WERI-Rb-1 (cell line): ENCODE measurements around the gene PLG.
"Not testable (repeated sequence)": the region's sequence is repeated elsewhere in the genome, so short reads cannot be mapped to it uniquely, and the experiment has no call there.

Source experiments
- DNase-seq: peaks from one replicate; pipeline ENCODE4 v3.0.0-alpha.2; 2020
- H3K27ac ChIP-seq: fragments of 250-450 bp; sonication (Bioruptor Pico); 2 replicates; pipeline ENCODE4 v1.5.1; 2020; ENCODE audit warnings: mild to moderate bottlenecking, moderate library complexity
- H3K27me3 ChIP-seq: fragments of 250-450 bp; sonication (Bioruptor Pico); 2 replicates; pipeline ENCODE4 v1.5.1; 2021; ENCODE audit warnings: mild to moderate bottlenecking, low read depth, moderate library complexity; ENCODE audit not compliant: insufficient read depth, severe bottlenecking
- H3K36me3 ChIP-seq: fragments of 250-450 bp; sonication (Bioruptor Pico); 2 replicates; pipeline ENCODE4 v1.5.1; 2020; ENCODE audit warnings: mild to moderate bottlenecking, moderate library complexity
- H3K4me3 ChIP-seq: 2 replicates; pipeline ENCODE4 v1.5.1; 2011; ENCODE audit warnings: low read depth, mild to moderate bottlenecking, control low read depth, low read length
- H3K9me3 ChIP-seq: fragments of 250-450 bp; sonication (Bioruptor Pico); 2 replicates; pipeline ENCODE4 v1.5.1; 2021; ENCODE audit warnings: mild to moderate bottlenecking, moderate library complexity; ENCODE audit not compliant: severe bottlenecking
- CTCF ChIP-seq: IDR thresholded peaks from 2 replicates; pipeline ENCODE4 v1.5.1; 2011; ENCODE audit warnings: low read depth, mild to moderate bottlenecking, control low read depth, inconsistent platforms, low read length

Gene PLG

GRCh38 chr6:160781298-160781697 lies 79.3 kb downstream of the PLG start:
- Histone ChIP-seq H3K4me3 (no peak overlapping the region), H3K9me3 (no peaks in the 10 kb centered on the region), H3K27ac (no peak overlapping the region), H3K36me3 (no peaks in the 10 kb centered on the region), H3K27me3 (peaks cover 2% of the 10 kb centered on the region)
- no peak for TF ChIP-seq CTCF
- DNase-seq, result no peak

- no peak overlapping the region for H3K27ac ChIP-seq
- H3K9me3 ChIP-seq, result no peaks in the 10 kb centered on the region
- no peaks in the 10 kb centered on the region for H3K36me3 ChIP-seq
- peaks cover 2% of the 10 kb centered on the region for H3K27me3 ChIP-seq
- no peak for DNase-seq
- no peak overlapping the region for H3K4me3 ChIP-seq
- no peak for TF ChIP-seq CTCF
These were observed 80.2 kb downstream of the PLG start for GRCh38 chr6:160782228-160782627.

- no peak for TF ChIP-seq CTCF
- no peak overlapping the region for H3K27ac ChIP-seq
- peaks cover 2% of the 10 kb centered on the region for H3K27me3 ChIP-seq
- no peaks in the 10 kb centered on the region for H3K36me3 ChIP-seq
- no peaks in the 10 kb centered on the region for H3K9me3 ChIP-seq
- DNase-seq, result no peak
- H3K4me3 ChIP-seq, result no peak overlapping the region
These were observed 81.7 kb downstream of the PLG start for GRCh38 chr6:160783741-160784140.

GRCh38 chr6:160788126-160788525 lies 86.1 kb downstream of the PLG start:
- not testable (repeated sequence) for H3K27me3 ChIP-seq, H3K4me3 ChIP-seq, H3K36me3 ChIP-seq, H3K27ac ChIP-seq, H3K9me3 ChIP-seq, DNase-seq

- H3K9me3 ChIP-seq, result no peaks in the 10 kb centered on the region
- H3K27ac ChIP-seq, result no peak overlapping the region
- H3K27me3 ChIP-seq, result peaks cover 2% of the 10 kb centered on the region
- no peaks in the 10 kb centered on the region for H3K36me3 ChIP-seq
- TF ChIP-seq CTCF, result no peak
- DNase-seq, result no peak
- no peak overlapping the region for H3K4me3 ChIP-seq
These were observed 86.8 kb downstream of the PLG start for GRCh38 chr6:160788806-160789205.

- TF ChIP-seq CTCF, result no peak
- peaks cover 2% of the 10 kb centered on the region for H3K27me3 ChIP-seq
- H3K4me3 ChIP-seq, result no peak overlapping the region
- H3K36me3 ChIP-seq, result no peaks in the 10 kb centered on the region
- DNase-seq, result no peak
- H3K9me3 ChIP-seq, result no peaks in the 10 kb centered on the region
- H3K27ac ChIP-seq, result no peak overlapping the region
These were observed 87.4 kb downstream of the PLG start for GRCh38 chr6:160789263-160790027.
